MM.1S (cell line): ENCODE data around the gene TREX2.

Experiments
- DNase-seq: peaks from one replicate; pipeline ENCODE4 v3.0.0-alpha.2; 2015
- H2AFZ ChIP-seq: fragments of 300-600 bp; sonication (generic); 2 replicates; pipeline ENCODE4 v1.6.0; 2016; ENCODE audit warnings: antibody characterized with exemption, low read length
- H3F3A ChIP-seq: fragments of 300-600 bp; sonication (generic); 2 replicates; pipeline ENCODE4 v1.6.1; 2016; ENCODE audit warnings: mild to moderate bottlenecking, antibody characterized with exemption, low read length, moderate library complexity, mixed read lengths; ENCODE audit not compliant: insufficient read depth
- H3K27ac ChIP-seq: fragments of 300-600 bp; sonication (generic); 2 replicates; pipeline ENCODE4 v1.5.1; 2016; ENCODE audit warnings: mild to moderate bottlenecking, low read length
- H3K27me3 ChIP-seq: fragments of 300-600 bp; sonication (generic); replicated peaks from 2 replicates; pipeline ENCODE4 v1.6.0; 2016; ENCODE audit warnings: low read length; ENCODE audit not compliant: insufficient read depth
- H3K36me3 ChIP-seq: fragments of 300-600 bp; sonication (generic); replicated peaks from 2 replicates; pipeline ENCODE4 v1.6.1; 2016; ENCODE audit warnings: mild to moderate bottlenecking, low read length, mixed read lengths; ENCODE audit not compliant: insufficient read depth
- H3K4me1 ChIP-seq: fragments of 300-600 bp; sonication (generic); 2 replicates; pipeline ENCODE4 v1.6.1; 2016; ENCODE audit warnings: low read length, mixed read lengths
- H3K4me2 ChIP-seq: fragments of 300-600 bp; sonication (generic); 2 replicates; pipeline ENCODE4 v1.6.0; 2016; ENCODE audit warnings: low read depth, low read length
- H3K4me3 ChIP-seq: fragments of 300-600 bp; sonication (generic); 2 replicates; pipeline ENCODE4 v1.5.1; 2016; ENCODE audit warnings: low read length, mixed read lengths
- H3K79me2 ChIP-seq: fragments of 300-600 bp; sonication (generic); 2 replicates; pipeline ENCODE4 v1.6.1; 2016; ENCODE audit warnings: mixed run types, low read length, mixed read lengths
- H3K9ac ChIP-seq: fragments of 300-600 bp; sonication (generic); 2 replicates; pipeline ENCODE4 v1.6.1; 2016; ENCODE audit warnings: low read length, mixed read lengths
- H3K9me2 ChIP-seq: fragments of 300-600 bp; sonication (generic); replicated peaks from 2 replicates; pipeline ENCODE4 v1.6.1; 2016; ENCODE audit warnings: mild to moderate bottlenecking, low read length, mixed read lengths; ENCODE audit not compliant: insufficient read depth
- H3K9me3 ChIP-seq: fragments of 300-600 bp; sonication (generic); replicated peaks from 2 replicates; pipeline ENCODE4 v1.6.1; 2016; ENCODE audit warnings: mild to moderate bottlenecking, low read length, mixed read lengths; ENCODE audit not compliant: insufficient read depth
- H4K20me1 ChIP-seq: fragments of 300-600 bp; sonication (generic); 2 replicates; pipeline ENCODE4 v1.6.1; 2016; ENCODE audit warnings: mild to moderate bottlenecking, low read length, moderate library complexity, mixed read lengths; ENCODE audit not compliant: insufficient read depth
- CTCF ChIP-seq: fragments of 300-600 bp; sonication (generic); IDR thresholded peaks from 2 replicates; pipeline ENCODE4 v1.5.1; 2016; ENCODE audit warnings: antibody characterized with exemption, low read length, mixed read lengths
- EZH2 ChIP-seq: fragments of 300-600 bp; sonication (generic); optimal IDR thresholded peaks from 2 replicates; pipeline ENCODE3; 2017; ENCODE audit warnings: low read depth, mild to moderate bottlenecking, antibody characterized with exemption, low read length, mixed read lengths
- EZH2phosphoT487 ChIP-seq: fragments of 300-600 bp; sonication (generic); IDR thresholded peaks from 2 replicates; pipeline ENCODE4 v1.6.1; 2018; ENCODE audit warnings: antibody characterized with exemption, low read length

Gene TREX2

GRCh38 chrX:153458476-153458875 is 12.6 kb upstream of the TREX2 start:
- no peaks in the 10 kb centered on the region for H3K36me3 ChIP-seq
- DNase-seq: no peak

DNA sequence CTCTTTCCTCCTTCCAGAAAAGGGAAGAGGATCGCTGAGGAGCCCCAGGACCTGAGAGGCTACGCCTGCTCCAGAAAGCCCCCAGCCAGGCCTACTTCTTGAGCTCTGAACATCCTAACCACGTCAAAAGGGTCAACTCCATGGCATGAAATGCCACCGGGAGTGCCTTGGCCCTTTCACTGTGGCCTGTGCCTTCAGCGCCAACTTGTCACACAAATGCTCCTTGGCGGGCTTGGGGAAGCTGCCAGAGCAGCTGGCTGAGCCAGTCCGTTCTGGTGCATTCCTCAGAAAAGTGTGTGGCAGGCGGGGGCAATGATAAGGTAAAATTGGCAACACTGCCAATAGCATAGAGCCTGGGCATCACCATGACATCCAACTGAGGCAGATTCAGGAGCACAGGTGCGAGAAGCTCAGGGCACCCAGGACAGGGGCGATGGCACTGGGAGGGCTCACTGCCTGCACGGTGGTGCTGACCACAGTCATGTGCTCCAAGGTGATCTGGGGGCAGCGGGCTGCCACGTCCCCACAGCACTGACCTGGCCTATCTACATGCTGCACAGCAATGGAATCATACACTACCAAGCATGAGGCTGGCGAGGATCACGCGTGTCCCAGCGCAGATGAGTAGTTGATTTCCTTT is 12.1 kb upstream of the TREX2 start:
- H3K36me3 ChIP-seq: no peaks in the 10 kb centered on the region
- H4K20me1 ChIP-seq: no peaks in the 10 kb centered on the region
- no peaks in the 10 kb centered on the region for H3F3A ChIP-seq
- no peak overlapping the region for H3K27ac ChIP-seq
- no peaks in the 10 kb centered on the region for H3K9me2 ChIP-seq
- H2AFZ ChIP-seq: no peak overlapping the region
- no peaks in the 10 kb centered on the region for H3K79me2 ChIP-seq
- no peak overlapping the region for H3K9ac ChIP-seq
- no peak for DNase-seq
- H3K27me3 ChIP-seq: no peaks in the 10 kb centered on the region
- no peak overlapping the region for H3K4me2 ChIP-seq
- H3K9me3 ChIP-seq: no peaks in the 10 kb centered on the region
- no peaks in the 10 kb centered on the region for H3K4me1 ChIP-seq
- TF ChIP-seq CTCF: no peak
- no peak for TF ChIP-seq EZH2phosphoT487
- no peak for TF ChIP-seq EZH2
- H3K4me3 ChIP-seq: no peak overlapping the region

More at GRCh38 chrX:153458476-153458875, 12.6 kb upstream of the TREX2 start:
- no peaks in the 10 kb centered on the region for H3F3A ChIP-seq
- no peak overlapping the region for H3K4me2 ChIP-seq
- no peaks in the 10 kb centered on the region for H3K9me3 ChIP-seq
- no peak overlapping the region for H3K9ac ChIP-seq
- H3K4me3 ChIP-seq: no peak overlapping the region
- no peaks in the 10 kb centered on the region for H3K4me1 ChIP-seq
- TF ChIP-seq EZH2: no peak
- TF ChIP-seq CTCF: no peak
- TF ChIP-seq EZH2phosphoT487: no peak
- H3K27ac ChIP-seq: no peak overlapping the region
- H2AFZ ChIP-seq: no peak overlapping the region
- no peaks in the 10 kb centered on the region for H3K27me3 ChIP-seq
- H3K9me2 ChIP-seq: no peaks in the 10 kb centered on the region
- H3K79me2 ChIP-seq: no peaks in the 10 kb centered on the region
- H4K20me1 ChIP-seq: no peaks in the 10 kb centered on the region

DNA sequence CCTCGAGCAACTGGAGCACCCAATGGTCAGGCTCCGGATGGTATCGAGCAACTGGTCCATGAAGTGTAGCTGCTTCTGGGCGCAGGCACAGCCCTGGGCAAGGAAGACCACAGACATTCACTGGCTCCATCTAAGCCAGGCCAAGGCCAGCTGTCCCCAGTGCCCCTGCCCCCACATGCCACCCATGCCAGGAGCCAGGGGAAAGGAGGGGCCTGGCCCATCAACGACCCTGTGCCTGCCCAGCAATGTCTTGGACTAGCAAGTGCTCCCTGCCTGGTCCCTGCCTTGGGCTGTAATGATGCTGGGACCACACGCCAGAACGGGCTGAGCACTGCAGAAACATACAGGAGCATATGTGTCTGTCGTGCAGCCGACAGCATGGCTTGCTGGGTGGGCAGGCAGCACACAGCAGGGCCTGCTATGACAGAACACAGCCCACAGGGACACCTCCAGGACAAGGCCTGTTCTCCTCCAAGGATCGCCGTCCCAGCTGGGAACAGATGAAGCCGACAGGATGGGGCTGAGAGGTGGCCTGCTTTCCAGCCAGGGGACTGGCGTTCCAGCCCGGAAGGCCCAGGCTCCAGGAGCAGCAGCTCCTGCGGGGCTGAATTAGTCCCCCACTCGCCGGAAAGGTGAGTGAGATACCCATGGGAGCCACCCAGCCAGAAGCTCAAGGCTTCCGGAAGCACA is 11.4 kb upstream of the TREX2 start:
- Histone ChIP-seq H3K79me2 (no peaks in the 10 kb centered on the region), H2AFZ (no peak overlapping the region), H3K36me3 (no peaks in the 10 kb centered on the region), H3K9ac (no peak overlapping the region), H3F3A (no peaks in the 10 kb centered on the region), H3K27ac (no peak overlapping the region), H3K27me3 (no peaks in the 10 kb centered on the region), H3K9me2 (no peaks in the 10 kb centered on the region), H4K20me1 (no peaks in the 10 kb centered on the region), H3K4me3 (no peak overlapping the region), H3K4me2 (no peak overlapping the region), H3K9me3 (no peaks in the 10 kb centered on the region), H3K4me1 (no peaks in the 10 kb centered on the region)
- no peak for TF ChIP-seq CTCF
- DNase-seq: no peak
